HG03064 (cell line): ENCODE measurements around the gene PARP15.
"Not testable (repeated sequence)": the region's sequence is repeated elsewhere in the genome, so short reads cannot be mapped to it uniquely, and the experiment has no call there.

Source experiments
- ATAC-seq: cut with Tn5 transposase; IDR thresholded peaks from one replicate; pipeline ENCODE4 v1.9.1; 2021; ENCODE audit warnings: low read depth; ENCODE audit not compliant: unreplicated experiment

The PARP15 gene

GRCh38 chr3:122661633-122662032 lies 84.2 kb downstream of the PARP15 start:
- ATAC-seq, result no peak

GRCh38 chr3:122662505-122662904 lies 85.1 kb downstream of the PARP15 start:
- no peak for ATAC-seq

- no peak for ATAC-seq
Measured at GRCh38 chr3:122665226-122665786, 87.9 kb downstream of the PARP15 start.

- ATAC-seq, result no peak
Measured at GRCh38 chr3:122665881-122666280, 88.4 kb downstream of the PARP15 start.

- ATAC-seq, result peak; percentile 96
Measured at GRCh38 chr3:122668930-122669730, 91.7 kb downstream of the PARP15 start.

GRCh38 chr3:122671553-122671952 lies 94.1 kb downstream of the PARP15 start:
- no peak for ATAC-seq

- no peak for ATAC-seq
Measured at GRCh38 chr3:122674339-122674738, 96.9 kb downstream of the PARP15 start.

- no peak for ATAC-seq
Measured at GRCh38 chr3:122676759-122677158, 99.3 kb downstream of the PARP15 start.

- no peak for ATAC-seq
Measured at GRCh38 chr3:122677216-122677615, 99.8 kb downstream of the PARP15 start.

- ATAC-seq, result no peak
Measured at GRCh38 chr3:122678506-122678905, 101.1 kb downstream of the PARP15 start.

- peak; percentile 39 for ATAC-seq
Measured at GRCh38 chr3:122679085-122679881, 101.8 kb downstream of the PARP15 start.

GRCh38 chr3:122679882-122680474 lies 102.5 kb downstream of the PARP15 start:
- ATAC-seq, result no peak

- ATAC-seq, result no peak
Measured at GRCh38 chr3:122680475-122681283, 103.2 kb downstream of the PARP15 start, which contains the start of gene PARP14. PARP14 (plus strand) TSS chr3:122680839; CDS start chr3:122680884, 45 bp downstream.

- no peak for ATAC-seq
Measured at GRCh38 chr3:122681284-122681973, 104.0 kb downstream of the PARP15 start.

GRCh38 chr3:122681974-122682409 lies 104.5 kb downstream of the PARP15 start:
- no peak for ATAC-seq

- not testable (repeated sequence) for ATAC-seq
Measured at GRCh38 chr3:122682778-122683411, 105.4 kb downstream of the PARP15 start.

GRCh38 chr3:122687298-122687697 lies 109.8 kb downstream of the PARP15 start:
- no peak for ATAC-seq
